Liver (tissue), 9 donors: ENCODE data around the gene MT3. TPM values are rescaled to one million over a fixed set of nuclear protein-coding genes. Genes with fewer than 3 reads are reported as not detected.

ENCODE experiments used
- DNase-seq: peaks from one replicate; pipeline ENCODE4 v3.0.0-alpha.2; 2017; ENCODE audit warnings: low spot score
- H3K27ac ChIP-seq, 2 donors: one replicate each; pipeline ENCODE4 v1.7.0; 2013; ENCODE audit warnings: inconsistent platforms in 2 of 2, low read length in 2 of 2, control low read depth in 1 of 2, low read depth in 1 of 2, mild to moderate bottlenecking in 1 of 2
- H3K27me3 ChIP-seq, 4 donors: one replicate each; pipeline versions ENCODE4 v1.6.1 to v1.7.0; 2013; ENCODE audit warnings: low read length in 3 of 4, inconsistent platforms in 1 of 4, mild to moderate bottlenecking in 1 of 4, moderate library complexity in 1 of 4; ENCODE audit not compliant: control insufficient read depth in 4 of 4, insufficient read depth in 4 of 4
- H3K36me3 ChIP-seq, 4 donors: one replicate each; pipeline versions ENCODE4 v1.6.1 to v1.7.0; 2013; ENCODE audit warnings: low read length in 3 of 4, mild to moderate bottlenecking in 3 of 4, low read depth in 1 of 4, moderate library complexity in 1 of 4; ENCODE audit not compliant: control insufficient read depth in 4 of 4, insufficient read depth in 3 of 4
- H3K4me1 ChIP-seq, 4 donors: one replicate each; pipeline versions ENCODE4 v1.6.1 to v1.7.0; 2013; ENCODE audit warnings: low read length in 3 of 4, mild to moderate bottlenecking in 3 of 4, moderate library complexity in 1 of 4; ENCODE audit not compliant: control insufficient read depth in 4 of 4, insufficient read depth in 4 of 4
- H3K4me3 ChIP-seq, 3 donors: one replicate each; pipeline versions ENCODE4 v1.6.1 to v1.7.0; 2013; ENCODE audit warnings: low read length in 3 of 3, control low read depth in 1 of 3, low read depth in 1 of 3, mild to moderate bottlenecking in 1 of 3
- H3K9ac ChIP-seq, 2 donors: one replicate each; pipeline ENCODE4 v1.7.0; 2013; ENCODE audit warnings: low read length in 2 of 2, mild to moderate bottlenecking in 2 of 2, moderate library complexity in 2 of 2, control low read depth in 1 of 2, low read depth in 1 of 2
- H3K9me3 ChIP-seq, 4 donors: one replicate each; pipeline versions ENCODE4 v1.6.1 to v1.7.0; 2013; ENCODE audit warnings: low read length in 3 of 4; ENCODE audit not compliant: control insufficient read depth in 4 of 4
- ATF3 ChIP-seq: IDR thresholded peaks from 2 replicates; pipeline ENCODE4 v1.6.1; 2016; ENCODE audit warnings: antibody characterized with exemption
- CTCF ChIP-seq: fragments of 150-350 bp; IDR thresholded peaks from 2 replicates; pipeline ENCODE4 v1.5.1; 2017; ENCODE audit warnings: improper control_type of control experiment, low read depth, low read length; ENCODE audit not compliant: missing input control
- FOXA1 ChIP-seq: IDR thresholded peaks from 2 replicates; pipeline ENCODE4 v1.6.1; 2016; ENCODE audit warnings: antibody characterized with exemption
- HNF4A ChIP-seq, 2 donors: conservative IDR thresholded peaks; 2 replicates each; pipeline ENCODE4 v1.6.1; 2016; ENCODE audit warnings: antibody characterized with exemption in 2 of 2, mild to moderate bottlenecking in 2 of 2
- HNF4G ChIP-seq: IDR thresholded peaks from 2 replicates; pipeline ENCODE4 v1.6.1; 2016; ENCODE audit warnings: antibody characterized with exemption
- MAX ChIP-seq: IDR thresholded peaks from 2 replicates; pipeline ENCODE4 v1.6.1; 2016; ENCODE audit warnings: antibody characterized with exemption
- NR2F2 ChIP-seq: IDR thresholded peaks from 2 replicates; pipeline ENCODE4 v1.6.1; 2016; ENCODE audit warnings: antibody characterized with exemption
- RAD21 ChIP-seq, 2 donors: IDR thresholded peaks; 2 replicates each; pipeline ENCODE4 v1.6.1; 2016; ENCODE audit warnings: antibody characterized with exemption in 2 of 2, mild to moderate bottlenecking in 2 of 2
- SP1 ChIP-seq: IDR thresholded peaks from 2 replicates; pipeline ENCODE4 v1.6.1; 2018; ENCODE audit warnings: antibody characterized with exemption, mild to moderate bottlenecking
- TAF1 ChIP-seq: conservative IDR thresholded peaks from 2 replicates; pipeline ENCODE4 v1.6.1; 2016; ENCODE audit warnings: antibody characterized with exemption, mild to moderate bottlenecking
- YY1 ChIP-seq: IDR thresholded peaks from 2 replicates; pipeline ENCODE4 v1.6.1; 2016; ENCODE audit warnings: antibody characterized with exemption, mild to moderate bottlenecking
- ZBTB33 ChIP-seq: IDR thresholded peaks from 2 replicates; pipeline ENCODE4 v1.6.1; 2016; ENCODE audit warnings: antibody characterized with exemption
- WGBS: extraction: QIAGEN DNeasy Blood & Tissue Kit; methylation state at CpG from one replicate; pipeline ENCODE4 v1.1.7; 2013; 5-methylcytosine and 5-hydroxymethylcytosine counted together
- polyA plus RNA-seq, 2 donors: library from polyadenylated mRNA; stranded (reverse) in 1 of 2; unstranded in 1 of 2; fragments of 200-250 nt in 1 of 2; fragments of >200 nt in 1 of 2; fragmentation: Nextera tagmentation in 1 of 2; extraction: Ambion mirVana in 1 of 2; gene quantifications; one replicate each; pipeline versions ENCODE4 v1.2.1 to v1.2.3, GENCODE V29; 2013 to 2015
- total RNA-seq, 2 donors: library from RNA; depleted of rRNA; stranded (reverse); fragments of >200 nt; gene quantifications; one replicate each; pipeline ENCODE4 v1.2.3, GENCODE V29; 2014
- donor health status: healthy.
- donor health status: healthy.
- donor health status: healthy.
- donor health status: healthy.
- donor health status: healthy.

MT3 gene
- total and polyA plus RNA-seq, 4 donors, result not detected

GRCh38 chr16:56607109-56607618 is 17.8 kb downstream of the MT3 start (continued):
- TF ChIP-seq ZBTB33 (no peak), YY1 (peak; percentile 55), HNF4A (conservative IDR thresholded peaks at IDR 0.05) (no peak), SP1 (peak; percentile 95), TAF1 (peak; percentile 49), NR2F2 (peak; percentile 96), HNF4G (peak; percentile 13), FOXA1 (no peak), ATF3 (peak; percentile 44), MAX (peak; percentile 84)

GRCh38 chr16:56607675-56608042 is 18.3 kb downstream of the MT3 start:
- Histone ChIP-seq H3K27ac (peak overlapping the region; percentile 98 to 99), H3K9me3 (no peaks in the 10 kb centered on the region), H3K4me3 (peak overlapping the region; percentile 41 to 78 (median 46)), H3K36me3 (no peaks in the 10 kb centered on the region), H3K27me3 (no peaks in the 10 kb centered on the region), H3K9ac (peak overlapping the region; percentile 72 to 79), H3K4me1 (peaks cover 6 to 37% (median 13%) of the 10 kb centered on the region in 4 donors)
- TF ChIP-seq RAD21 (IDR thresholded peaks at IDR 0.05), result no peak
- no peak for TF ChIP-seq NR2F2
- TF ChIP-seq HNF4G, result no peak
- TF ChIP-seq FOXA1, result no peak
- TF ChIP-seq SP1, result no peak
- no peak for TF ChIP-seq ZBTB33
- no peak for TF ChIP-seq TAF1
- TF ChIP-seq CTCF, result no peak
- no peak for TF ChIP-seq YY1
- WGBS, result 40% methylated on average over 2 of the region's 2 CpGs
- DNase-seq, result no peak
